NK-92 (cell line): ENCODE data around the gene AK5.
"Not testable (repeated sequence)": the region's sequence is repeated elsewhere in the genome, so short reads cannot be mapped to it uniquely, and the experiment has no call there.

Experiments used
- DNase-seq: peaks from one replicate; lab custom pipeline; 2025; ENCODE audit not compliant: unreplicated experiment; lab: John Stamatoyannopoulos, UW

Gene AK5

GRCh38 chr1:77489910-77490309 lies 208.1 kb downstream of the AK5 start:
- DNase-seq: no peak

- no peak for DNase-seq
Observed at GRCh38 chr1:77494026-77494425, 212.2 kb downstream of the AK5 start.

- DNase-seq: no peak
Observed at GRCh38 chr1:77498918-77499317, 217.1 kb downstream of the AK5 start.

- DNase-seq: no peak
Observed at GRCh38 chr1:77499466-77499865, 217.6 kb downstream of the AK5 start.

GRCh38 chr1:77504986-77505385 lies 223.2 kb downstream of the AK5 start:
- DNase-seq: no peak

- DNase-seq: no peak
Observed at GRCh38 chr1:77506771-77507170, 225.0 kb downstream of the AK5 start.

GRCh38 chr1:77509051-77509492 lies 227.3 kb downstream of the AK5 start:
- DNase-seq: no peak

- no peak for DNase-seq
Observed at GRCh38 chr1:77509898-77510297, 228.1 kb downstream of the AK5 start.

GRCh38 chr1:77511440-77511840 lies 229.6 kb downstream of the AK5 start:
- DNase-seq: no peak

- not testable (repeated sequence) for DNase-seq
Observed at GRCh38 chr1:77512650-77513049, 230.8 kb downstream of the AK5 start.

- DNase-seq: no peak
Observed at GRCh38 chr1:77513839-77514763, 232.3 kb downstream of the AK5 start.

- no peak for DNase-seq
Observed at GRCh38 chr1:77514921-77515776, 233.3 kb downstream of the AK5 start.

GRCh38 chr1:77516106-77516505 lies 234.3 kb downstream of the AK5 start:
- no peak for DNase-seq

GRCh38 chr1:77524038-77524437 lies 242.2 kb downstream of the AK5 start:
- no peak for DNase-seq

- DNase-seq: not testable (repeated sequence)
Observed at GRCh38 chr1:77531149-77531548, 249.3 kb downstream of the AK5 start.

GRCh38 chr1:77531596-77532280 lies 249.9 kb downstream of the AK5 start:
- DNase-seq: not testable (repeated sequence)

- DNase-seq: no peak
Observed at GRCh38 chr1:77532641-77533040, 250.8 kb downstream of the AK5 start.

GRCh38 chr1:77533660-77534305 lies 252.0 kb downstream of the AK5 start:
- DNase-seq: no peak

GRCh38 chr1:77534456-77534855 lies 252.6 kb downstream of the AK5 start:
- DNase-seq: no peak

- DNase-seq: no peak
Observed at GRCh38 chr1:77536813-77537212, 255.0 kb downstream of the AK5 start.
